ENCODE data around the gene FAM181A.

- TF ChIP-seq CTCF (IDR thresholded peaks at IDR 0.05) (no peak), POLR2A (IDR thresholded peaks at IDR 0.05) (no peak)
Observed at GRCh38 chr14:93952829-93953228, 25.7 kb downstream of the FAM181A start.

Data from Peyer's patch (tissue), 4 donors.